ENCODE data around the gene OTOP3.

DNA sequence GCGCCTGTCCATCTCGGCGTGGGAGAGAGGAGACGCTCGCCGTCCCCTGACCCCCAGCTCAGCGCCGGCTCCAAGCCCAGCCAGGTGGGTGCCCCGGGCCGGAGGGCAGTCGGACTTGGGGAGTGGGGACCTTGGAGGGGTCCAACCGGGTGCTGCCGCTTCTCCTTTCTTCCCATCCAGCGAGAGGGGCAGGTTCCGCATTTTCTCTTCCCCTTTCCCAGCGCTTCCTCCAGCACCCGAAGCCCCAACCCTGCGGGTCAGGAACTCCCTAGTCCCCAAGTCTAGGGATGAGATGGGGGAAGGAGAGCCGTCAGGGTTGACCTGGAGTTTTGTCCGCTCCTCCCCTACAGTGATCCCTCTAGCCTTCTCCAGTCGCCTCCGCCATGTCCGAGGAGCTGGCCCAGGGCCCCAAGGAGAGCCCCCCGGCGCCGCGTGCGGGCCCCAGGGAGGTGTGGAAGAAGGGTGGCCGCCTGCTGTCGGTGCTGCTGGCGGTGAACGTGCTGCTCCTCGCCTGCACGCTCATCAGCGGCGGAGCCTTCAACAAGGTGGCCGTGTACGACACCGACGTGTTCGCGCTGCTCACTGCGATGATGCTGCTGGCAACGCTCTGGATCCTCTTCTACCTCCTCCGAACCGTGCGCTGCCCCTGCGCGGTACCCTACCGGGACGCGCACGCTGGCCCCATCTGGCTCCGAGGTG is 11.3 kb upstream of the OTOP3 start, which contains the start of gene OTOP2:
- TF ChIP-seq, protein P1, sequence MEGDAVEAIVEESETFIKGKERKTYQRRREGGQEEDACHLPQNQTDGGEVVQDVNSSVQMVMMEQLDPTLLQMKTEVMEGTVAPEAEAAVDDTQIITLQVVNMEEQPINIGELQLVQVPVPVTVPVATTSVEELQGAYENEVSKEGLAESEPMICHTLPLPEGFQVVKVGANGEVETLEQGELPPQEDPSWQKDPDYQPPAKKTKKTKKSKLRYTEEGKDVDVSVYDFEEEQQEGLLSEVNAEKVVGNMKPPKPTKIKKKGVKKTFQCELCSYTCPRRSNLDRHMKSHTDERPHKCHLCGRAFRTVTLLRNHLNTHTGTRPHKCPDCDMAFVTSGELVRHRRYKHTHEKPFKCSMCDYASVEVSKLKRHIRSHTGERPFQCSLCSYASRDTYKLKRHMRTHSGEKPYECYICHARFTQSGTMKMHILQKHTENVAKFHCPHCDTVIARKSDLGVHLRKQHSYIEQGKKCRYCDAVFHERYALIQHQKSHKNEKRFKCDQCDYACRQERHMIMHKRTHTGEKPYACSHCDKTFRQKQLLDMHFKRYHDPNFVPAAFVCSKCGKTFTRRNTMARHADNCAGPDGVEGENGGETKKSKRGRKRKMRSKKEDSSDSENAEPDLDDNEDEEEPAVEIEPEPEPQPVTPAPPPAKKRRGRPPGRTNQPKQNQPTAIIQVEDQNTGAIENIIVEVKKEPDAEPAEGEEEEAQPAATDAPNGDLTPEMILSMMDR (IDR thresholded peaks at IDR 0.05) = no peak
- TF ChIP-seq POLR2A (IDR thresholded peaks at IDR 0.05) = no peak
